Measurements from ENCODE around the gene TNFSF13. TPM values are rescaled to one million over a fixed set of nuclear protein-coding genes. Genes with fewer than 3 reads are reported as not detected.

The TNFSF13 gene
- total RNA-seq, 1 experiment from 2014 or later = 3.2 TPM

- 0 out of 2 replicates have a peak, but pooled peaks have one; percentile 49 for TF ChIP-seq IRF1 (CRISPR knock-in tag; IDR thresholded peaks at IDR 0.05)
- no peak for TF ChIP-seq FOXP4 (CRISPR knock-in tag; IDR thresholded peaks at IDR 0.05)
- no peak for TF ChIP-seq USF1 (CRISPR knock-in tag; IDR thresholded peaks at IDR 0.05)
- TF ChIP-seq ZNF671 (CRISPR knock-in tag; IDR thresholded peaks at IDR 0.05) = peak; percentile 97
- TF ChIP-seq ZBTB21 (CRISPR knock-in tag; IDR thresholded peaks at IDR 0.05; ENCODE audit: borderline replicate concordance) = 0 out of 2 replicates have a peak, but pooled peaks have one; percentile 60
- TF ChIP-seq E2F5 (CRISPR knock-in tag; IDR thresholded peaks at IDR 0.05) = 0 out of 2 replicates have a peak, but pooled peaks have one; percentile 29
- peak; percentile 71; the same call in 1 of the 2 replicates for TF ChIP-seq FOXK1 (CRISPR knock-in tag; IDR thresholded peaks at IDR 0.05)
- no peak for TF ChIP-seq ATF6 (CRISPR knock-in tag; IDR thresholded peaks at IDR 0.05)
- TF ChIP-seq ZSCAN18 (CRISPR knock-in tag; IDR thresholded peaks at IDR 0.05) = no peak
- peak; percentile 61 for TF ChIP-seq USF2 (CRISPR knock-in tag; IDR thresholded peaks at IDR 0.05)
- TF ChIP-seq NFYB (CRISPR knock-in tag; conservative IDR thresholded peaks at IDR 0.05; ENCODE audit: low read depth) = 0 out of 2 replicates have a peak, but pooled peaks have one; percentile 12
- TF ChIP-seq ELF4 (CRISPR knock-in tag; IDR thresholded peaks at IDR 0.05; ENCODE audit: low read depth) = no peak
- TF ChIP-seq CDX4 (CRISPR knock-in tag; IDR thresholded peaks at IDR 0.05; ENCODE audit: borderline replicate concordance) = 0 out of 2 replicates have a peak, but pooled peaks have one; percentile 55
- TF ChIP-seq TEAD4 (CRISPR knock-in tag; IDR thresholded peaks at IDR 0.05) = no peak; the same call in 1 of the 2 replicates
- no peak for TF ChIP-seq SMAD3 (CRISPR knock-in tag; IDR thresholded peaks at IDR 0.05; ENCODE audit: borderline replicate concordance)
- peak; percentile 72; the same call in 1 of the 2 replicates for TF ChIP-seq CBFB (CRISPR knock-in tag; IDR thresholded peaks at IDR 0.05; ENCODE audit: low read depth)
- no peak for TF ChIP-seq TEAD1 (CRISPR knock-in tag; IDR thresholded peaks at IDR 0.05)
- no peak for TF ChIP-seq NFE2L1 (CRISPR knock-in tag; IDR thresholded peaks at IDR 0.05)
- no peak for TF ChIP-seq MLX (CRISPR knock-in tag; IDR thresholded peaks at IDR 0.05)
- peak; percentile 87 for TF ChIP-seq ZNF416 (CRISPR knock-in tag; IDR thresholded peaks at IDR 0.05)
- TF ChIP-seq ZNF317 (CRISPR knock-in tag; IDR thresholded peaks at IDR 0.05; ENCODE audit: borderline replicate concordance, low read depth) = no peak
- peak; percentile 95 for TF ChIP-seq NFATC4 (CRISPR knock-in tag; IDR thresholded peaks at IDR 0.05)
- peak; percentile 96 for TF ChIP-seq KAT7 (CRISPR knock-in tag; IDR thresholded peaks at IDR 0.05; ENCODE audit: borderline replicate concordance)
- TF ChIP-seq ZBTB43 (CRISPR knock-in tag; IDR thresholded peaks at IDR 0.05) = no peak; the same call in 1 of the 2 replicates
Measured at GRCh38 chr17:7579001-7579833, 20.7 kb downstream of the TNFSF13 start, which contains the start of gene CD68 (continued).
